B cell (primary cell): ENCODE data around the gene STAB1. TPM values are rescaled to one million over a fixed set of nuclear protein-coding genes. Genes with fewer than 3 reads are reported as not detected.

Experiments
- ATAC-seq: fragments of 200-7000 bp; cut with Tn5 transposase; one replicate; pipeline ENCODE4 v1.10.0; 2021; ENCODE audit warnings: low read depth, mild to moderate bottlenecking, moderate number of reproducible peaks, moderate library complexity
- CTCF ChIA-PET: fragments of 350-600 bp; sonication (Branson Sonifier 250); formaldehyde crosslinking; loops from one replicate; lab custom pipeline; 2021; ENCODE audit warnings: antibody characterized with exemption, inconsistent platforms; lab: Charles Lee
- POLR2A ChIA-PET: fragments of 350-600 bp; sonication (Branson Sonifier 250); formaldehyde crosslinking; loops from one replicate; lab custom pipeline; 2021; ENCODE audit warnings: antibody characterized with exemption; lab: Charles Lee
- DNase-seq: peaks from one replicate; pipeline ENCODE4 v3.0.0; 2013
- H2AFZ ChIP-seq: 2 replicates; pipeline ENCODE4 v1.6.1; 2012; ENCODE audit warnings: mild to moderate bottlenecking, low read depth, low read length; ENCODE audit not compliant: insufficient read depth, poor library complexity, severe bottlenecking
- H3K27ac ChIP-seq, 2 donors: 1 replicate in 1 of 2; 2 replicates in 1 of 2; pipeline ENCODE4 v1.5.1; 2012 to 2013; ENCODE audit warnings: low read length in 2 of 2, mild to moderate bottlenecking in 2 of 2, moderate library complexity in 1 of 2
- H3K27me3 ChIP-seq, 4 experiments: fragments of 200-600 bp in 1 of 4; sonication (generic) in 1 of 4; replicated peaks in 1 of 4; 1 replicate in 2 of 4; 2 replicates in 2 of 4; pipeline versions ENCODE4 v1.6.1 to v1.7.0; 2013 to 2016; ENCODE audit warnings: low read length in 3 of 4, mild to moderate bottlenecking in 2 of 4, mixed read lengths in 1 of 4, moderate library complexity in 1 of 4; ENCODE audit not compliant: insufficient read depth in 4 of 4, control insufficient read depth in 3 of 4; ENCODE audit errors: control extremely low read depth in 1 of 4
- H3K36me3 ChIP-seq, 2 experiments: replicated peaks in 1 of 2; 1 replicate in 1 of 2; 2 replicates in 1 of 2; pipeline versions ENCODE4 v1.6.1 to v1.7.1; 2013; ENCODE audit warnings: low read length in 1 of 2; ENCODE audit not compliant: insufficient read depth in 2 of 2, control insufficient read depth in 1 of 2; ENCODE audit errors: control extremely low read depth in 1 of 2, extremely low read depth in 1 of 2
- H3K4me1 ChIP-seq, 2 donors: fragments of 200-600 bp in 1 of 2; sonication (generic) in 1 of 2; 1 replicate in 1 of 2; 2 replicates in 1 of 2; pipeline versions ENCODE4 v1.5.1 to v1.6.1; 2013 to 2017; ENCODE audit warnings: low read length in 2 of 2; ENCODE audit not compliant: control insufficient read depth in 2 of 2, insufficient read depth in 2 of 2
- H3K4me2 ChIP-seq: replicated peaks from 2 replicates; pipeline ENCODE3; 2012; ENCODE audit warnings: mild to moderate bottlenecking, low read depth, low read length; ENCODE audit not compliant: poor library complexity, severe bottlenecking
- H3K4me3 ChIP-seq, 5 experiments: fragments of 200-600 bp in 1 of 5; sonication (generic) in 1 of 5; 1 replicate in 3 of 5; 2 replicates in 2 of 5; pipeline versions ENCODE4 v1.5.1 to v1.7.0; 2011 to 2016; ENCODE audit warnings: low read length in 4 of 5, mild to moderate bottlenecking in 4 of 5, low read depth in 2 of 5, control low read depth in 1 of 5, moderate library complexity in 1 of 5; ENCODE audit not compliant: insufficient read depth in 1 of 5; ENCODE audit errors: control extremely low read depth in 1 of 5, extremely low read depth in 1 of 5
- H3K79me2 ChIP-seq: fragments of 200-600 bp; sonication (generic); one replicate; pipeline ENCODE4 v1.6.0; 2016; ENCODE audit warnings: low read length; ENCODE audit not compliant: control insufficient read depth, insufficient read depth
- H3K9ac ChIP-seq: fragments of 200-600 bp; sonication (generic); 2 replicates; pipeline ENCODE4 v1.6.1; 2017; ENCODE audit warnings: mild to moderate bottlenecking, low read length, moderate library complexity
- H3K9me3 ChIP-seq, 3 donors: one replicate each; pipeline versions ENCODE4 v1.6.1 to v1.7.1; 2013; ENCODE audit warnings: low read length in 2 of 3; ENCODE audit not compliant: control insufficient read depth in 2 of 3, insufficient read depth in 1 of 3; ENCODE audit errors: control extremely low read depth in 1 of 3
- H4K20me1 ChIP-seq: 2 replicates; pipeline ENCODE4 v1.6.0; 2012; ENCODE audit warnings: mild to moderate bottlenecking, low read length; ENCODE audit not compliant: insufficient read depth, control insufficient read depth, poor library complexity, severe bottlenecking
- H3K27ac Mint-ChIP-seq: one replicate; pipeline ENCODE4 v1.8.0; 2021; ENCODE audit warnings: mixed read lengths
- H3K27me3 Mint-ChIP-seq: one replicate; pipeline ENCODE4 v1.8.0; 2021; ENCODE audit warnings: mixed read lengths
- H3K4me1 Mint-ChIP-seq: one replicate; pipeline ENCODE4 v1.8.0; 2021; ENCODE audit warnings: mixed read lengths
- H3K4me3 Mint-ChIP-seq: one replicate; pipeline ENCODE4 v1.8.0; 2021; ENCODE audit warnings: mixed read lengths
- H3K9me3 Mint-ChIP-seq: one replicate; pipeline ENCODE4 v1.8.0; 2022; ENCODE audit warnings: mixed read lengths; ENCODE audit not compliant: insufficient read depth
- EZH2 ChIP-seq: IDR thresholded peaks from 2 replicates; pipeline ENCODE4 v1.6.1; 2012; ENCODE audit warnings: borderline replicate concordance, low read depth, mild to moderate bottlenecking, moderate library complexity, low read length; ENCODE audit not compliant: insufficient read depth, poor library complexity, severe bottlenecking
- WGBS: methylation state at CpG from one replicate; pipeline ENCODE4 v1.1.5; 2013; ENCODE audit warnings: missing lambda C conversion rate; ENCODE audit not compliant: insufficient coverage; 5-methylcytosine and 5-hydroxymethylcytosine counted together
- intact Hi-C: fragments of 100-400 bp; cut with micrococcal nuclease; formaldehyde crosslinking; loops from one replicate; pipeline ENCODE4 v1.10.0; 2022
- polyA plus RNA-seq: library from polyadenylated mRNA; depleted of rRNA; stranded (reverse); fragments of >200 nt; gene quantifications from 2 replicates; pipeline ENCODE4 v1.2.3, GENCODE V29; 2012
- total RNA-seq, 2 donors: library from RNA; stranded (reverse); fragments of 120-200 nt in 1 of 2; gene quantifications; 1 replicate in 1 of 2; 2 replicates in 1 of 2; pipeline versions ENCODE4 v1.2.3 to v1.2.4, GENCODE V29; 2013 to 2022
- TF ChIP-seq, protein P1 (sequence below): fragments of 200-600 bp; IDR thresholded peaks from one replicate; pipeline ENCODE4 v1.8.0; 2022; ENCODE audit warnings: antibody characterized with exemption, mild to moderate bottlenecking

The STAB1 gene
- total and polyA plus RNA-seq, 2 donors (not counting 1 experiment from before 2014, with no cell fraction given): 3.8 to 4.5 TPM

DNA sequence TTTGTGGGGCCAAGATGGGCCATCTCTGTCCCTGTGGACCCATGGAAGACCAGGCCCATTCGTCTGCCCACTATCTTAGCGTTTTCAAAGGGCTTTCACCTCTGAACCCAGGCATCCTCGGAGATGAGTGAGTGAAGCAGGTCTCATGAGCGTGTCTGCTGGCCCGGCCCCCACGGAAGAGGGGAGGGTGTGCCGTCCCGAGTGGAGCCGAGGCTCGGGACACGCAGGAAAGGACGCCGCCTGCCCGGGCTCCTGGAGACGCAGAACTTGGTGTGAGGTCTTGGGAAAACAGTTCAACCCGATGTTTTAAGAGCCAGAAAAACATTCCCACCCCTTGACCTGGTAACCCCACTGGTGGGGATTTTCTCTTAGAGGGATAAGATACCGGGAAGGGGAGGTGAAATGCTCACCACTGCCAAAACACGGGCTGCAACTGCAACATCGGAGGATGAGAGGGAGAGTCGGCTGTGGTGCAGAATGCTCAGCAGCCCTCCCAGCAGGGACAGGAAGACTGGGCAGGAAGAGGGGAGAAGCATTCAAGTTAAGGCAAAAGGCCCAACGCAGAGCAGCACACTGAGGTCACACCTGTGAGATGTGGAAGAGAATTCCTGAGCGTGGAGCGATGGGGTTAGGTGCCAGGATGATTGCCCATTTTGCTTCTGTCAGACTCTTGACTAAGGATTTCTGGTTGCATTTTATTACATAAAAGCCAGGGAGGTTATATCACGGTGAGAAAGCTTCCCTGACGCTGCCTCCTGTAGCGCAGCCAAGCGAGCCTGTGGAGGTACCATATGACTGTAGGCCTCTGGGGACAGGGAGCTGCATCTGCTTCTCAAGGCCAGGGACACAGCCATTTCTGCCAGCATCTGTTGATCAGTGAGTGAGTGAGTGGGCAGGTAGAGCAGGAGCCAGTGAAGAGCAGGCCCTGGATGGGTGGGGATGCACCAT lies 14.1 kb upstream of the STAB1 start:
- TF ChIP-seq, protein P1, sequence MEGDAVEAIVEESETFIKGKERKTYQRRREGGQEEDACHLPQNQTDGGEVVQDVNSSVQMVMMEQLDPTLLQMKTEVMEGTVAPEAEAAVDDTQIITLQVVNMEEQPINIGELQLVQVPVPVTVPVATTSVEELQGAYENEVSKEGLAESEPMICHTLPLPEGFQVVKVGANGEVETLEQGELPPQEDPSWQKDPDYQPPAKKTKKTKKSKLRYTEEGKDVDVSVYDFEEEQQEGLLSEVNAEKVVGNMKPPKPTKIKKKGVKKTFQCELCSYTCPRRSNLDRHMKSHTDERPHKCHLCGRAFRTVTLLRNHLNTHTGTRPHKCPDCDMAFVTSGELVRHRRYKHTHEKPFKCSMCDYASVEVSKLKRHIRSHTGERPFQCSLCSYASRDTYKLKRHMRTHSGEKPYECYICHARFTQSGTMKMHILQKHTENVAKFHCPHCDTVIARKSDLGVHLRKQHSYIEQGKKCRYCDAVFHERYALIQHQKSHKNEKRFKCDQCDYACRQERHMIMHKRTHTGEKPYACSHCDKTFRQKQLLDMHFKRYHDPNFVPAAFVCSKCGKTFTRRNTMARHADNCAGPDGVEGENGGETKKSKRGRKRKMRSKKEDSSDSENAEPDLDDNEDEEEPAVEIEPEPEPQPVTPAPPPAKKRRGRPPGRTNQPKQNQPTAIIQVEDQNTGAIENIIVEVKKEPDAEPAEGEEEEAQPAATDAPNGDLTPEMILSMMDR: no peak
- TF ChIP-seq EZH2: no peak
- no peak overlapping the region for H3K4me3 ChIP-seq
- Mint-ChIP-seq H3K27me3 (no peaks in the 10 kb centered on the region), H3K9me3 (no peaks in the 10 kb centered on the region), H3K27ac (no peak overlapping the region), H3K4me1 (no peaks in the 10 kb centered on the region), H3K4me3 (no peak overlapping the region)
- no peak for ATAC-seq
- no peaks in the 10 kb centered on the region for H4K20me1 ChIP-seq
- H3K36me3 ChIP-seq: peaks cover 2 to 72% of the 10 kb centered on the region in 2 experiments
- H3K4me2 ChIP-seq: no peak overlapping the region
- H3K79me2 ChIP-seq: no peaks in the 10 kb centered on the region
- ChIA-PET POLR2A (no interaction called here), CTCF (no interaction called here)
- 99% methylated on average over 15 of the region's 27 CpGs for WGBS
- no peak overlapping the region for H2AFZ ChIP-seq
- no peak overlapping the region for H3K9ac ChIP-seq
- no peaks in the 10 kb centered on the region for H3K4me1 ChIP-seq
- no peak for DNase-seq
- intact Hi-C loops: no loop called here
- H3K27me3 ChIP-seq: no peaks in the 10 kb centered on the region
- H3K9me3 ChIP-seq: no peaks in the 10 kb centered on the region
- no peak overlapping the region for H3K27ac ChIP-seq
